Measurements from ENCODE around the gene SCN9A.

- TF ChIP-seq CTCF (IDR thresholded peaks at IDR 0.05) (no peak), ZFX (IDR thresholded peaks at IDR 0.05; ENCODE audit: borderline replicate concordance) (no peak)
Observed at GRCh38 chr2:166202778-166203177, 173.0 kb downstream of the SCN9A start.

All from 22Rv1 (cell line).